Sigmoid colon (tissue), 7 donors: ENCODE results near the gene TMEM51. TPM values are rescaled to one million over a fixed set of nuclear protein-coding genes. Genes with fewer than 3 reads are reported as not detected.

Experiments
- DNase-seq: peaks from one replicate; pipeline ENCODE4 v3.0.0-alpha.2; 2019
- H3K27ac ChIP-seq, 4 donors: fragments of 200-600 bp; sonication (generic); one replicate each; pipeline ENCODE4 v1.5.1; 2016 to 2019; ENCODE audit warnings: mild to moderate bottlenecking in 1 of 4
- H3K27me3 ChIP-seq, 3 donors: fragments of 200-600 bp; sonication (generic); one replicate each; pipeline ENCODE4 v1.5.1; 2019; ENCODE audit warnings: mild to moderate bottlenecking in 1 of 3
- H3K36me3 ChIP-seq, 4 donors: fragments of 200-600 bp; sonication (generic); one replicate each; pipeline ENCODE4 v1.5.1; 2016 to 2019
- H3K4me1 ChIP-seq, 4 donors: fragments of 200-600 bp; sonication (generic); one replicate each; pipeline ENCODE4 v1.5.1; 2017 to 2019
- H3K4me3 ChIP-seq, 4 donors: fragments of 200-600 bp; sonication (generic); one replicate each; pipeline ENCODE4 v1.5.1; 2017 to 2019; ENCODE audit warnings: mild to moderate bottlenecking in 2 of 4, moderate library complexity in 1 of 4
- H3K9me3 ChIP-seq, 4 donors: fragments of 200-600 bp in 3 of 4; sonication (generic) in 3 of 4; one replicate each; pipeline versions ENCODE4 v1.5.1 to v1.6.1; 2013 to 2019
- EP300 ChIP-seq, 4 donors: sonication (generic); formaldehyde crosslinking; IDR thresholded peaks; one replicate each; pipeline ENCODE4 v1.6.1; 2017; ENCODE audit warnings: antibody characterized with exemption in 4 of 4
- POLR2A ChIP-seq, 2 donors: fragments of 450-650 bp; IDR thresholded peaks; one replicate each; pipeline ENCODE4 v1.6.1; 2016; ENCODE audit warnings: antibody characterized with exemption in 2 of 2, mild to moderate bottlenecking in 2 of 2, moderate library complexity in 2 of 2
- POLR2AphosphoS5 ChIP-seq, 4 donors: sonication (generic); formaldehyde crosslinking; IDR thresholded peaks; one replicate each; pipeline ENCODE4 v1.6.1; 2017; ENCODE audit warnings: antibody characterized with exemption in 4 of 4
- WGBS, 2 donors: extraction: QIAGEN DNeasy Blood & Tissue Kit; methylation state at CpG; one replicate each; pipeline ENCODE4 v1.1.7; 2013; 5-methylcytosine and 5-hydroxymethylcytosine counted together
- intact Hi-C: fragments of 100-400 bp; cut with DNase I; formaldehyde crosslinking; loops from one replicate; pipeline ENCODE4 v1.15.1; 2023
- polyA plus RNA-seq, 3 donors: library from polyadenylated mRNA; stranded (reverse); fragments of 200-250 nt; gene quantifications; one replicate each; pipeline ENCODE4 v1.2.3, GENCODE V29; 2013
- total RNA-seq, 4 donors: library from RNA; depleted of rRNA; stranded (reverse); fragments of >200 nt; gene quantifications; one replicate each; pipeline ENCODE4 v1.1.0, GENCODE V29; 2016
- TF ChIP-seq, protein P1 (sequence below), 4 experiments: fragments of 450-650 bp in 3 of 4; fragments of 200-600 bp in 1 of 4; IDR thresholded peaks; one replicate each; pipeline ENCODE4 v1.5.1; 2016 to 2019; ENCODE audit warnings: antibody characterized with exemption in 4 of 4, mild to moderate bottlenecking in 3 of 4, moderate library complexity in 2 of 4
- donor health status: healthy with polysubstance abuse.
- donor health status: Bipolar disorder and iron deficiency.
- donor health status: healthy.

Gene TMEM51
- total and polyA plus RNA-seq, 7 donors, result 8.8 to 20.7 (median 15.3) TPM

DNA sequence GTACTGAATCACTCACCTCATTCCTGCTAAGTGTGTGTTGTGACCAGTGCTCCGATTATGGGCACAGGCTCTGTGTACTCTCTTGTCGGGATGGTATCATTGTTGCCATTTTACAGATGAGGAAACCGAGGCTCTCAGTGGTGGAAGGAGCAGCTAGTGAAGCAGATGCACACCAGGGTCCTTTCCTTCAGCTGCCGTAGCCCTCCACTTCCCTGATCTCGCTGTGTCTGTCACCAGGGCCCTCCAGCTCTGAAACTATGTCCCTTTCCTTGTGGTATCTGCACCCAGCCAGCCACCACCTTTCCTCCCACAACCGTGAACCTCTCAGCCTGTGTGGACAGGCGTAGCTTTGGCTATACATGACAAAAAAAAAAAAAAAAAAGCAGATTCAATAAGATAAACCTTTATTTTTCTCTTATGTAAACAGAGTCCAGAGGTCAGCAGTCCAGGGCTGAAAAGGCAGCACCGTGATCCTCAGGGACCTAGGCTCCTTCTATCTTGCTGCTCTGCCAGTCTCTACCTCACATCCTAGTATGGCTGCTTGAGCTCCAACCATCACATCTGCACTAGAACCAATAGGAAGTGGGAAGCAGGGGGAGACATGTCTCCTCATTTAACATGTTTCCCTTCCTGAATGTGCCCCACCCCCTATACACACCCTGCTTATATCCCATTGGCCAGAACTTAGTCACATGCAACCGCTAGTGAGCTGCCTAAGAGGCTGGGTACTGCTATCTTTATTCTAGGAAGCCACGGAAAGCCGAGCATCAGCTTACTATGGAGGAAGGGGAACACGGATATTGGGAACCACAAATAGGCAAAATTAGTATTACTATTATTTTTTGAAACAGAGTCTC is 44.3 kb downstream of the TMEM51 start:
- Histone ChIP-seq H3K4me3 (no peak overlapping the region), H3K27ac (no peak overlapping the region), H3K9me3 (no peaks in the 10 kb centered on the region), H3K4me1 (peaks cover 0 to 50% (median 33%) of the 10 kb centered on the region in 4 donors), H3K27me3 (no peaks in the 10 kb centered on the region), H3K36me3 (no peaks in the 10 kb centered on the region)
- no peak for DNase-seq
- TF ChIP-seq, protein P1, sequence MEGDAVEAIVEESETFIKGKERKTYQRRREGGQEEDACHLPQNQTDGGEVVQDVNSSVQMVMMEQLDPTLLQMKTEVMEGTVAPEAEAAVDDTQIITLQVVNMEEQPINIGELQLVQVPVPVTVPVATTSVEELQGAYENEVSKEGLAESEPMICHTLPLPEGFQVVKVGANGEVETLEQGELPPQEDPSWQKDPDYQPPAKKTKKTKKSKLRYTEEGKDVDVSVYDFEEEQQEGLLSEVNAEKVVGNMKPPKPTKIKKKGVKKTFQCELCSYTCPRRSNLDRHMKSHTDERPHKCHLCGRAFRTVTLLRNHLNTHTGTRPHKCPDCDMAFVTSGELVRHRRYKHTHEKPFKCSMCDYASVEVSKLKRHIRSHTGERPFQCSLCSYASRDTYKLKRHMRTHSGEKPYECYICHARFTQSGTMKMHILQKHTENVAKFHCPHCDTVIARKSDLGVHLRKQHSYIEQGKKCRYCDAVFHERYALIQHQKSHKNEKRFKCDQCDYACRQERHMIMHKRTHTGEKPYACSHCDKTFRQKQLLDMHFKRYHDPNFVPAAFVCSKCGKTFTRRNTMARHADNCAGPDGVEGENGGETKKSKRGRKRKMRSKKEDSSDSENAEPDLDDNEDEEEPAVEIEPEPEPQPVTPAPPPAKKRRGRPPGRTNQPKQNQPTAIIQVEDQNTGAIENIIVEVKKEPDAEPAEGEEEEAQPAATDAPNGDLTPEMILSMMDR (IDR thresholded peaks at IDR 0.05), result no peak
- no peak for TF ChIP-seq EP300 (IDR thresholded peaks at IDR 0.05)
- no peak for TF ChIP-seq POLR2AphosphoS5 (IDR thresholded peaks at IDR 0.05)
- no peak for TF ChIP-seq POLR2A (IDR thresholded peaks at IDR 0.05)
- intact Hi-C loops, result no loop called here
- 50 to 77% methylated on average over 12 of the region's 12 CpGs for WGBS, 2 donors

DNA sequence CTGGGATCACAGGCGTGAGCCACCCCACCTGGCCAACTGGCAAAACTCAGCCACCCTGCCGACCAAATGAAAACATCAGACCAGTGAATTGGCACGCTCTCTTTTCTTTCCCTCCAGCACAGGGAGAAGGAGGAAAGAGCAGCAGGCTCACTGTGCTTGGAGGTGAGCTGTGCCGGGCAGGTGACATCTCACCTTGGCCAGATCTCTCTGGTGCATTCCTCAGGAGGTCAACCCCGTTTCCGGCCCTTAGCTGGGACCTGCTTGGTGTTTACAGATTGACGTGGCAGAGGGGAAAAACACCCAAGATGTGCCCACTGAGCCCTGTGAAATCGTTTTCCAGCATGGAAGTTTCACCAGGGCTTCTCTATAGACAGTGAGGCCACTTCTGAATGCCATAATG is 45.1 kb downstream of the TMEM51 start:
- Histone ChIP-seq H3K27ac (no peak overlapping the region), H3K36me3 (no peaks in the 10 kb centered on the region), H3K9me3 (no peaks in the 10 kb centered on the region), H3K4me1 (peaks cover 0 to 44% (median 34%) of the 10 kb centered on the region in 4 donors), H3K4me3 (no peak overlapping the region), H3K27me3 (no peaks in the 10 kb centered on the region)
- DNase-seq, result no peak
- intact Hi-C loops, result no loop called here
- 79 to 86% methylated on average over 8 of the region's 8 CpGs for WGBS, 2 donors
- TF ChIP-seq EP300 (IDR thresholded peaks at IDR 0.05) (no peak), POLR2AphosphoS5 (IDR thresholded peaks at IDR 0.05) (no peak), POLR2A (IDR thresholded peaks at IDR 0.05) (no peak)
- TF ChIP-seq, protein P1 (IDR thresholded peaks at IDR 0.05), result no peak

DNA sequence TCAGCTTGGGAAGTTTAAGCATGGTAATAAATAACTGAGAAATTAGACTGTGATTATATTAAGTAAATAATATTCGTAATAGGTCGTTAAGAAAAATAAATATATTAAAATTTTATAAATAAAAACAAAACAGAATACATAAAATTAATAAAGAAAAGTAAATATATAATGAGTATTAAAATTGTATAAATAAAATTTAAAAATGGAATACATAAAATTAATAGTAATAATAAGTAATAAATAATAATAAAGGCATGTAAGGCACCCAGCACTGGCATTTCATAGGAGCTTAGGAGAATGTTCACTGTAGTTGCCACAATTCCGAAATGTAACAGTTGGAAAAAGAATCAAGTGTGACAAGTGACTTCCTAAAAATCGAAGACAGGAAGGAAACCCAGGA is 47.7 kb downstream of the TMEM51 start:
- Histone ChIP-seq H3K4me1 (peaks cover 0 to 50% (median 44%) of the 10 kb centered on the region in 4 donors), H3K27me3 (no peaks in the 10 kb centered on the region), H3K4me3 (no peak overlapping the region), H3K9me3 (no peaks in the 10 kb centered on the region), H3K27ac (peak overlapping the region in 3 of 4 donors; percentile 74 to 80 (median 78)), H3K36me3 (no peaks in the 10 kb centered on the region)
- intact Hi-C loops, result loop anchor here (5.0 kb wide), 1 partner anchor 41 kb away; no protein-coding TSS in a partner anchor
- TF ChIP-seq, protein P1 (IDR thresholded peaks at IDR 0.05), result no peak
- no peak for TF ChIP-seq POLR2A (IDR thresholded peaks at IDR 0.05)
- no peak for TF ChIP-seq EP300 (IDR thresholded peaks at IDR 0.05)
- no peak for TF ChIP-seq POLR2AphosphoS5 (IDR thresholded peaks at IDR 0.05)
- WGBS, 2 donors, result 20 to 60% methylated on average over 4 of the region's 4 CpGs
- DNase-seq, result no peak

DNA sequence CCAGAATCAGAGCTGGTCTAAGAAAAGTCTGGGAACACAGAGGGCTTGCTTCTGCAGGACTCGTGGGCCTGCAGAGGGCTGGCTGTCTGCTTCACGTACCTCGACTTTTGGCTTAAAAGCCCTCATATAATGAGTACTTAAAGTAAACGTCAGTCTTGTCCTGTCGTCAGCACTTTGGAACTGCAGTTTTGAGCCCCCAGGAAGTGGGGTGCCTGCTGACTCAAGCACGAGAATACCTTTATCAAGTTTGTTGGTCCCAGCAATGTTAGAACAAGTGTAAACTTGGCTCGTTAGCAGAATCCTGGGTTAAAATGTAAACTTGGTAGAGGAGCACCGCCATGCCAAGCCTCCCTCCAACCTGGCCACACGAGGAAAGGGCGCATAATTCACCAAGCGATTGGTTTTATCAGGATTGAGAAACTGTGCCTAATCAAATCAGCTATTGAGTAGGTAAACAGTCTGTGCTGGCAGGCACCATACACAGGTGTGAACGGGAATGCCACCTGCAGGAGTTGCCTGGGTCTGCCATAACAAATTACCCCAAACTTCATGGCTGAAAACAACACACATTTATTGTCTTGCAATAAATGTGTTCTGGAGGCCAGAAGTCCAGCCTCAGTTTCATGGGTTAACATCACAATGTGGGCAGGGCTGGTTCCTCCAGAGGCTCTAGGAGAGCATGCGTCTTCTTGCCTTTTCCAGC is 48.5 kb downstream of the TMEM51 start:
- intact Hi-C loops, result loop anchor here (5.0 kb wide), 1 partner anchor 40 kb away; no protein-coding TSS in a partner anchor
- DNase-seq, result no peak
- Histone ChIP-seq H3K4me1 (peaks cover 0 to 53% (median 52%) of the 10 kb centered on the region in 4 donors), H3K27ac (peak overlapping the region in 3 of 4 donors; percentile 74 to 80 (median 78)), H3K27me3 (no peaks in the 10 kb centered on the region), H3K36me3 (no peaks in the 10 kb centered on the region), H3K9me3 (no peaks in the 10 kb centered on the region), H3K4me3 (no peak overlapping the region)
- TF ChIP-seq POLR2A (IDR thresholded peaks at IDR 0.05) (no peak), POLR2AphosphoS5 (IDR thresholded peaks at IDR 0.05) (no peak), EP300 (IDR thresholded peaks at IDR 0.05) (no peak)
- TF ChIP-seq, protein P1 (IDR thresholded peaks at IDR 0.05), result no peak
- 18 to 69% methylated on average over 13 of the region's 13 CpGs for WGBS, 2 donors
